Endodermal cell (in vitro differentiated cells): Measurements from ENCODE around the gene MTMR3. TPM values are rescaled to one million over a fixed set of nuclear protein-coding genes. Genes with fewer than 3 reads are reported as not detected.
"Not testable (repeated sequence)": the region's sequence is repeated elsewhere in the genome, so short reads cannot be mapped to it uniquely, and the experiment has no call there.

ENCODE experiments used
- DNase-seq: peaks from one replicate; pipeline ENCODE4 v3.0.0-alpha.2; 2017
- H3K27ac ChIP-seq: 2 replicates; pipeline ENCODE4 v1.5.1; 2013; ENCODE audit warnings: mild to moderate bottlenecking, low read depth, low read length, moderate library complexity
- H3K27me3 ChIP-seq: 2 replicates; pipeline ENCODE4 v1.6.1; 2013; ENCODE audit warnings: mild to moderate bottlenecking, low read length, moderate library complexity; ENCODE audit not compliant: insufficient read depth, control insufficient read depth, poor library complexity, severe bottlenecking
- H3K36me3 ChIP-seq: 2 replicates; pipeline ENCODE4 v1.7.0; 2013; ENCODE audit warnings: mild to moderate bottlenecking, low read length, moderate library complexity; ENCODE audit not compliant: control insufficient read depth, insufficient read depth
- H3K4me1 ChIP-seq: one replicate; pipeline ENCODE4 v1.7.0; 2013; ENCODE audit warnings: low read length; ENCODE audit not compliant: control insufficient read depth, insufficient read depth
- H3K4me3 ChIP-seq: 2 replicates; pipeline ENCODE4 v1.5.1; 2013; ENCODE audit warnings: mild to moderate bottlenecking, low read length, moderate library complexity
- H3K9ac ChIP-seq: 2 replicates; pipeline ENCODE4 v1.6.1; 2013; ENCODE audit warnings: mild to moderate bottlenecking, low read length, moderate library complexity; ENCODE audit not compliant: poor library complexity, severe bottlenecking; ENCODE audit errors: extremely low read depth
- H3K9me3 ChIP-seq: 2 replicates; pipeline ENCODE4 v1.6.1; 2013; ENCODE audit warnings: mild to moderate bottlenecking, low read length, moderate library complexity; ENCODE audit not compliant: control insufficient read depth
- H3K27ac Mint-ChIP-seq: 2 replicates; pipeline ENCODE4 v1.8.0; 2020; ENCODE audit warnings: mixed read lengths
- H3K27me3 Mint-ChIP-seq: 2 replicates; pipeline ENCODE4 v1.8.0; 2021; ENCODE audit warnings: mild to moderate bottlenecking, mixed read lengths; ENCODE audit not compliant: insufficient read depth
- H3K36me3 Mint-ChIP-seq: 2 replicates; pipeline ENCODE4 v1.8.0; 2020; ENCODE audit warnings: low read depth, mixed read lengths
- H3K4me1 Mint-ChIP-seq: 2 replicates; pipeline ENCODE4 v1.8.0; 2020; ENCODE audit warnings: mixed read lengths
- H3K4me3 Mint-ChIP-seq: 2 replicates; pipeline ENCODE4 v1.8.0; 2020; ENCODE audit warnings: mild to moderate bottlenecking, moderate library complexity, mixed read lengths
- H3K9me3 Mint-ChIP-seq: 2 replicates; pipeline ENCODE4 v1.8.0; 2020; ENCODE audit warnings: mild to moderate bottlenecking, mixed read lengths
- WGBS, 2 experiments: methylation state at CpG; one replicate each; pipeline versions ENCODE4 v1.1.5 to v1.1.7; 2013; ENCODE audit warnings: missing lambda C conversion rate in 2 of 2, mixed read lengths in 1 of 2; ENCODE audit not compliant: insufficient coverage in 1 of 2, insufficient read length in 1 of 2; 5-methylcytosine and 5-hydroxymethylcytosine counted together
- total RNA-seq, 2 donors: library from RNA; stranded (reverse); fragmentation: NEBNext Ultra II Directional in 1 of 2; extraction: Animal tissue kit (Norgen Biotek cat#: 25700) in 1 of 2; gene quantifications; 2 replicates in 1 of 2; 3 replicates in 1 of 2; pipeline ENCODE4 v1.2.1, GENCODE V29; 2021
- TF ChIP-seq, protein P1 (sequence below): fragments of 200-600 bp; sonication (generic); conservative IDR thresholded peaks from 2 replicates; pipeline ENCODE4 v1.5.0; 2021; ENCODE audit warnings: antibody characterized with exemption, mild to moderate bottlenecking

The MTMR3 gene
- total RNA-seq, 2 donors from 2014 or later = 30.9 to 41.3 TPM

GRCh38 chr22:29973269-29973668 is 90.3 kb downstream of the MTMR3 start:
- Histone ChIP-seq H3K4me3 (no peak overlapping the region), H3K36me3 (peaks cover 6% of the 10 kb centered on the region), H3K9me3 (no peaks in the 10 kb centered on the region), H3K27me3 (no peaks in the 10 kb centered on the region), H3K4me1 (no peaks in the 10 kb centered on the region), H3K9ac (no peak overlapping the region), H3K27ac (no peak overlapping the region)
- H3K4me3 Mint-ChIP-seq = no peak overlapping the region
- H3K27me3 Mint-ChIP-seq = no peaks in the 10 kb centered on the region
- 95 to 98% methylated on average over 4 of the region's 4 CpGs for WGBS, 2 experiments
- TF ChIP-seq, protein P1, sequence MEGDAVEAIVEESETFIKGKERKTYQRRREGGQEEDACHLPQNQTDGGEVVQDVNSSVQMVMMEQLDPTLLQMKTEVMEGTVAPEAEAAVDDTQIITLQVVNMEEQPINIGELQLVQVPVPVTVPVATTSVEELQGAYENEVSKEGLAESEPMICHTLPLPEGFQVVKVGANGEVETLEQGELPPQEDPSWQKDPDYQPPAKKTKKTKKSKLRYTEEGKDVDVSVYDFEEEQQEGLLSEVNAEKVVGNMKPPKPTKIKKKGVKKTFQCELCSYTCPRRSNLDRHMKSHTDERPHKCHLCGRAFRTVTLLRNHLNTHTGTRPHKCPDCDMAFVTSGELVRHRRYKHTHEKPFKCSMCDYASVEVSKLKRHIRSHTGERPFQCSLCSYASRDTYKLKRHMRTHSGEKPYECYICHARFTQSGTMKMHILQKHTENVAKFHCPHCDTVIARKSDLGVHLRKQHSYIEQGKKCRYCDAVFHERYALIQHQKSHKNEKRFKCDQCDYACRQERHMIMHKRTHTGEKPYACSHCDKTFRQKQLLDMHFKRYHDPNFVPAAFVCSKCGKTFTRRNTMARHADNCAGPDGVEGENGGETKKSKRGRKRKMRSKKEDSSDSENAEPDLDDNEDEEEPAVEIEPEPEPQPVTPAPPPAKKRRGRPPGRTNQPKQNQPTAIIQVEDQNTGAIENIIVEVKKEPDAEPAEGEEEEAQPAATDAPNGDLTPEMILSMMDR = no peak
- no peak overlapping the region for H3K27ac Mint-ChIP-seq
- no peak for DNase-seq
- peaks cover 8% of the 10 kb centered on the region for H3K36me3 Mint-ChIP-seq
- H3K4me1 Mint-ChIP-seq = peaks cover 9% of the 10 kb centered on the region
- H3K9me3 Mint-ChIP-seq = no peaks in the 10 kb centered on the region

DNA sequence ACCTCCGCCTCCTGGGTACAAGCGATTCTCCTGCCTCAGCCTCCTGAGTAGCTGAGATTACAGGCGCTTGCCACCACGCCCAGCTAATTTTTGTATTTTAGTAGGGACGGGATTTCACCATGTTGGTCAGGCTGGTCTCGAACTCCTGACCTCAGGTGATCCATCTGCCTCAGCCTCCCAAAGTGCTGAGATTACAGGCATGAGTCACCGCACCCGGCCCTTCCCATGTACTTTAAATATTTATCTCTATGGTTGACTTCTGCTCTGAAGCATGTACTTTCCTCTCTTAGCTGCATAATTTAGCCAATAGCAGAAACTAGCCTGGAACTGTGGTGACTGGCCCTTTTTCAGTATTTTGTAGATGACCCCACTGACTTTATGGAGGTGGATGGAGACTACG is 90.7 kb downstream of the MTMR3 start:
- not testable (repeated sequence) for H3K36me3 Mint-ChIP-seq, H3K9me3 ChIP-seq, H3K27ac Mint-ChIP-seq, DNase-seq, H3K4me3 ChIP-seq, H3K9me3 Mint-ChIP-seq, H3K4me3 Mint-ChIP-seq, H3K9ac ChIP-seq, H3K27me3 Mint-ChIP-seq, H3K4me1 Mint-ChIP-seq, H3K27ac ChIP-seq, H3K4me1 ChIP-seq, H3K27me3 ChIP-seq, H3K36me3 ChIP-seq
- WGBS, 2 experiments = 97 to 100% methylated on average over 2 to 9 of the region's 9 CpGs

DNA sequence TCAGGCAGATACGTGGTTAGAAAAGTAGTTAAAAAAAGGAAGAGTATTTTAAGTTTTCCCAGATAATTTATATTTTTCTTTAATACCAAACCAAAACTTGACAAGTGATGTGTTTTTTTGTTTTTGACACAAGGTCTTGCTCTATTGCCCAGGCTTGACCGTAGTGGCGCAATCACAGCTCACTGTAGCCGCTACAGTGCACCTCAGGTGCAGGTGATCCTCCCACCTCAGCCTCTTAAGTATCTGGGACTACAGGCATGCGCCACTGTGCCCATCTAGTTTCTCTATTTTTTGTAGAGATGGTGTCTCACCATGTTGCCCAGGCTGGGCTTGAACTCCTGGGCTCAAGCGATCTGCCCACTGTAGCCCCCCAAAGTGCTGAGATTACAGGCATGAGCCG is 92.5 kb downstream of the MTMR3 start:
- H3K36me3 Mint-ChIP-seq = peaks cover 19% of the 10 kb centered on the region
- Histone ChIP-seq H3K4me3 (no peak overlapping the region), H3K9ac (no peak overlapping the region), H3K36me3 (peaks cover 11% of the 10 kb centered on the region), H3K9me3 (no peaks in the 10 kb centered on the region), H3K4me1 (no peaks in the 10 kb centered on the region), H3K27me3 (no peaks in the 10 kb centered on the region), H3K27ac (no peak overlapping the region)
- no peaks in the 10 kb centered on the region for H3K9me3 Mint-ChIP-seq
- TF ChIP-seq, protein P1 = no peak
- H3K4me1 Mint-ChIP-seq = peaks cover 14% of the 10 kb centered on the region
- 80 to 89% methylated on average over 2 to 6 of the region's 7 CpGs for WGBS, 2 experiments
- no peaks in the 10 kb centered on the region for H3K27me3 Mint-ChIP-seq
- DNase-seq = no peak
- no peak overlapping the region for H3K27ac Mint-ChIP-seq
- H3K4me3 Mint-ChIP-seq = no peak overlapping the region

DNA sequence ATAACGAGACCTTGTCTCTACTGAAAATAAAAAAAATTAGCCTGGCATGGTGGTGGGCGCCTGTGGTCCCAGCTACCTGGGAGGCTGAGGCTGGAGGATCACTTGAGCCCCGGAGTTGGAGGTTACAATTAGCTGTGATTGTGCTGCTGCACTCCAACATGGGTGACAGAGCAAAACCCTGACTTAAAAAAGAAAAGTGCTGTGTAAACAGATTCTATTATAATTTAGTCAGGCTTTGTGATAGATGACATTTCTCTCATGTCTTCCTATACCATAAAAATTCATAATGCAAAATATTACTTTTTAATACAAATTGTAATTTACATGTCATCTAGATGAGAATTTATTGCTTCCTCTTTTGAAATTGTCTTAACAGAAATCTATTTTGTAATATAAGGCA is 94.1 kb downstream of the MTMR3 start:
- H3K27ac ChIP-seq = no peak overlapping the region
- H3K4me3 Mint-ChIP-seq = no peak overlapping the region
- WGBS, 2 experiments = 90 to 100% methylated on average over 3 of the region's 3 CpGs
- TF ChIP-seq, protein P1 = no peak
- H3K4me1 Mint-ChIP-seq = peaks cover 22% of the 10 kb centered on the region
- no peaks in the 10 kb centered on the region for H3K4me1 ChIP-seq
- H3K36me3 Mint-ChIP-seq = peaks cover 14% of the 10 kb centered on the region
- no peaks in the 10 kb centered on the region for H3K27me3 ChIP-seq
- H3K9me3 Mint-ChIP-seq = no peaks in the 10 kb centered on the region
- H3K27me3 Mint-ChIP-seq = no peaks in the 10 kb centered on the region
- no peak overlapping the region for H3K27ac Mint-ChIP-seq
- H3K4me3 ChIP-seq = no peak overlapping the region
- peaks cover 10% of the 10 kb centered on the region for H3K36me3 ChIP-seq
- H3K9me3 ChIP-seq = no peaks in the 10 kb centered on the region
- DNase-seq = no peak
- H3K9ac ChIP-seq = no peak overlapping the region
